NCI-H748 (cell line): ENCODE measurements around the gene EIF2S3.
"Not testable (repeated sequence)": the region's sequence is repeated elsewhere in the genome, so short reads cannot be mapped to it uniquely, and the experiment has no call there.

Experiments
- DNase-seq: peaks from one replicate; lab custom pipeline; 2025; ENCODE audit not compliant: unreplicated experiment; lab: John Stamatoyannopoulos, UW

EIF2S3 gene

GRCh38 chrX:24054182-24055042 is at the start of gene EIF2S3:
EIF2S3 (plus strand) TSS chrX:24054956; CDS start chrX:24054969, 13 bp downstream.
- peak; percentile 95 for DNase-seq

- no peak for DNase-seq
Measured at GRCh38 chrX:24005028-24005427, 49.7 kb upstream of the EIF2S3 start.

GRCh38 chrX:24005867-24006266 is 48.9 kb upstream of the EIF2S3 start:
- DNase-seq, result no peak

GRCh38 chrX:24012266-24012665 is 42.5 kb upstream of the EIF2S3 start:
- no peak for DNase-seq

- no peak for DNase-seq
Measured at GRCh38 chrX:24014388-24015018, 40.3 kb upstream of the EIF2S3 start.

GRCh38 chrX:24017674-24018073 is 37.1 kb upstream of the EIF2S3 start:
- no peak for DNase-seq

- no peak for DNase-seq
Measured at GRCh38 chrX:24018809-24019208, 35.9 kb upstream of the EIF2S3 start.

GRCh38 chrX:24019448-24019847 is 35.3 kb upstream of the EIF2S3 start:
- DNase-seq, result no peak

- no peak for DNase-seq
Measured at GRCh38 chrX:24020306-24020876, 34.4 kb upstream of the EIF2S3 start.

- no peak for DNase-seq
Measured at GRCh38 chrX:24023544-24023943, 31.2 kb upstream of the EIF2S3 start.

GRCh38 chrX:24023972-24024669 is 30.6 kb upstream of the EIF2S3 start:
- DNase-seq, result peak; percentile 21

- peak; percentile 93 for DNase-seq
Measured at GRCh38 chrX:24024819-24025740, 29.7 kb upstream of the EIF2S3 start.

GRCh38 chrX:24025741-24026403 is 28.9 kb upstream of the EIF2S3 start:
- DNase-seq, result peak; percentile 83

- DNase-seq, result peak; percentile 45
Measured at GRCh38 chrX:24026432-24026831, 28.3 kb upstream of the EIF2S3 start.

- no peak for DNase-seq
Measured at GRCh38 chrX:24027086-24027485, 27.7 kb upstream of the EIF2S3 start, which contains the start of gene KLHL15. KLHL15 (minus strand) TSS chrX:24027186; CDS start chrX:24006693, 20,493 bp downstream.

- DNase-seq, result no peak
Measured at GRCh38 chrX:24027985-24028384, 26.8 kb upstream of the EIF2S3 start.

GRCh38 chrX:24030597-24030996 is 24.2 kb upstream of the EIF2S3 start:
- no peak for DNase-seq

- DNase-seq, result no peak
Measured at GRCh38 chrX:24034485-24034884, 20.3 kb upstream of the EIF2S3 start.

GRCh38 chrX:24037729-24038128 is 17.0 kb upstream of the EIF2S3 start:
- DNase-seq, result no peak

- DNase-seq, result not testable (repeated sequence)
Measured at GRCh38 chrX:24046060-24046459, 8.7 kb upstream of the EIF2S3 start.
